Neural cell (in vitro differentiated cells): Measurements from ENCODE around the gene BICC1.

Source experiments
- EZH2 ChIP-seq: fragments of 200-600, 300-800 bp; shearing (Covaris generic), sonication (generic); IDR thresholded peaks from 2 replicates; pipeline ENCODE4 v1.6.1; 2014; ENCODE audit warnings: antibody characterized with exemption, low read length, borderline replicate concordance, mild to moderate bottlenecking; ENCODE audit not compliant: insufficient read depth, poor library complexity, severe bottlenecking
- TF ChIP-seq, protein P1 (sequence below): fragments of 450-650 bp; IDR thresholded peaks from 2 replicates; pipeline ENCODE4 v1.5.1; 2014; ENCODE audit warnings: antibody characterized with exemption, mild to moderate bottlenecking, moderate library complexity; ENCODE audit not compliant: poor library complexity, severe bottlenecking

- TF ChIP-seq, protein P1, sequence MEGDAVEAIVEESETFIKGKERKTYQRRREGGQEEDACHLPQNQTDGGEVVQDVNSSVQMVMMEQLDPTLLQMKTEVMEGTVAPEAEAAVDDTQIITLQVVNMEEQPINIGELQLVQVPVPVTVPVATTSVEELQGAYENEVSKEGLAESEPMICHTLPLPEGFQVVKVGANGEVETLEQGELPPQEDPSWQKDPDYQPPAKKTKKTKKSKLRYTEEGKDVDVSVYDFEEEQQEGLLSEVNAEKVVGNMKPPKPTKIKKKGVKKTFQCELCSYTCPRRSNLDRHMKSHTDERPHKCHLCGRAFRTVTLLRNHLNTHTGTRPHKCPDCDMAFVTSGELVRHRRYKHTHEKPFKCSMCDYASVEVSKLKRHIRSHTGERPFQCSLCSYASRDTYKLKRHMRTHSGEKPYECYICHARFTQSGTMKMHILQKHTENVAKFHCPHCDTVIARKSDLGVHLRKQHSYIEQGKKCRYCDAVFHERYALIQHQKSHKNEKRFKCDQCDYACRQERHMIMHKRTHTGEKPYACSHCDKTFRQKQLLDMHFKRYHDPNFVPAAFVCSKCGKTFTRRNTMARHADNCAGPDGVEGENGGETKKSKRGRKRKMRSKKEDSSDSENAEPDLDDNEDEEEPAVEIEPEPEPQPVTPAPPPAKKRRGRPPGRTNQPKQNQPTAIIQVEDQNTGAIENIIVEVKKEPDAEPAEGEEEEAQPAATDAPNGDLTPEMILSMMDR, result no peak
- no peak for TF ChIP-seq EZH2
Measured at GRCh38 chr10:58672845-58673244, 160.2 kb downstream of the BICC1 start.
